Measurements from ENCODE around the gene SOX15.
"Not testable (repeated sequence)": the region's sequence is repeated elsewhere in the genome, so short reads cannot be mapped to it uniquely, and the experiment has no call there.

Gene SOX15

DNA sequence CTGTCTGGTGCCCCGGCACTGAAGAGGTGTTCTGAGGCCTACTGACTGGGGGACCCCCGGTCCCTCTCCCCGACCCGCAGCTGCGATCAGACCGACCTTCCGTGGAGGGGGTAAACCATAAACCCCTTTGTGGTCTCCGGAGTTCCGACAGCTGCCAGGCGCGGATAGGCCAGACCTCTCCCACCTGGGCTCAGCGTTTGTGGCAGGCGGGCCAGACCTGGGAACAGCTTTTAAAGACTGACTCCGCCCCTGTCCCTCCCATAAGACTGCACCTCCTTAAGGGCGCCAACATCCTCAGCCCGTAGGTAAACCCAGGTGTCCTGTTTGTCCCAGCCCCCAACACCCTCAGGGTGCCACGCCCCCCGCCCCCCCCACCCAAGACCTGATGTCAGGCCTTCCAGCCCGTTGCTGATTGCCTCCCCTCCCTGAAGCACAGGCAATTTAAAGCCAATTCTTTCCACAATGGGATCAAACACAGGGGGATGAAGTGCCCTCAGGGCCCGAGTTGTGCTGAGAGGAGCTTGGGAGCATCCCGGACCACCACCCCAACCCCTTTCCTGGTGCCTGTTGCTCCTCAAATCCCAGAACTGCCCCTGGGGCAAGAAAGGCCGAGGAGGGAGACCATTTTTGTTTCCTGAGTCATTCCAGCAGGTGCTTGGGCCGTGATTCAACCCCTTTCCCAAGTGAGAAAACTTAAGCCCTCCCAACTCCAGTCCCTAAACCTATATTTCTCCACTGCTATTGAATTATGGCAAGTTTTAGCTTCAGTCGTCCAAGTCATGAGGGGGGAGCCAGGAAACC is at the start of gene SOX15:
TSS of gene SOX15 (minus strand) at position 204 of the 801 bp plus-strand sequence. CDS start 418 bp downstream, outside the sequence.
- no peaks in the 10 kb centered on the region for H3K9me3 Mint-ChIP-seq
- H3K4me1 Mint-ChIP-seq (ENCODE audit: low read depth) = peaks cover 10% of the 10 kb centered on the region
- H3K27ac Mint-ChIP-seq = no peak within 1 kb of the TSS
- H3K36me3 Mint-ChIP-seq (ENCODE audit: low read depth) = peaks cover 56% of the 10 kb centered on the region
- no peak within 1 kb of the TSS for H3K4me3 Mint-ChIP-seq
- H3K27me3 Mint-ChIP-seq = no peaks in the 10 kb centered on the region

DNA sequence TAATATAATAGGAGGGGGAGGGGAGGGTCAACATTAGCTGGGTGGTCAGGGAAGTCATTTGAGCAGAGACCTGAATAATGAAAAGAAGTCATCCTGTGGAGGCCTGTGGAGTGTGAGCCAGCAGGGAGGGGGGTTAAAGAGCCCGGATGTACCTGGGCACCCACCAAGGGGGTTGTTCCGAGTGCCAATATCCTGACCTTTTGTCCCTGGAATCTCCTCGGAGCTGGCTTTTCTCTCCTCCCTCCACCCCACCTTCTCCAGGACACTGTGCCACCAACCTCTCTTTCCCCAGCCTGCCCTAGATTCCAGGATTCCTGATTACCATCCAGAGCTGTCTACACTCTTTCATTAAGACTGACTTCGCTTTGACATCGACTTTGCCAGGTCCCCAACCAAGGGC is 46.3 kb upstream of the SOX15 start:
- Mint-ChIP-seq H3K4me3 (no peak overlapping the region), H3K27ac (no peak overlapping the region), H3K27me3 (no peaks in the 10 kb centered on the region), H3K9me3 (no peaks in the 10 kb centered on the region), H3K4me1 (ENCODE audit: low read depth) (no peaks in the 10 kb centered on the region), H3K36me3 (ENCODE audit: low read depth) (no peaks in the 10 kb centered on the region)

DNA sequence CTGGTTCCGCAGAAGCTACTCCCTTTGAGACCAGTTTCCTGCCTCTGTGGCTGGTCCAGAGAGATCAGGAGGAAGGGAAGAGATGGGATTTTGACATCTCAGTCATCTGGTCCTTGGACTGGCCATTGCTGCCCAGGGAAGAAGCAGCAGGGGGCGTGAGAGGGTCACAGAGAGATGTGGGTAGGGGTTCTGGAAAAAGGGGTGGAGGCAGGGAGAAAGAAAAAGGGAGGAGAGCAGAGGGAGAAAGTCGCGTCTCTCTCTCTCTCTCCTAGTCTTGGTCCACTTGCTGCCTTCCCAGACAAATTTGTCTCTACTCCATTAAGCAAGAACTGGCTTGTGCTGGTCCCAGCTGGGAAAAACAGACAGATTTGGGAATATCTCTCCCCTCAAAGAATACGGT is 44.5 kb upstream of the SOX15 start:
- no peaks in the 10 kb centered on the region for H3K27me3 Mint-ChIP-seq
- H3K4me3 Mint-ChIP-seq = no peak overlapping the region
- no peaks in the 10 kb centered on the region for H3K9me3 Mint-ChIP-seq
- no peak overlapping the region for H3K27ac Mint-ChIP-seq
- H3K36me3 Mint-ChIP-seq (ENCODE audit: low read depth) = no peaks in the 10 kb centered on the region
- H3K4me1 Mint-ChIP-seq (ENCODE audit: low read depth) = no peaks in the 10 kb centered on the region

DNA sequence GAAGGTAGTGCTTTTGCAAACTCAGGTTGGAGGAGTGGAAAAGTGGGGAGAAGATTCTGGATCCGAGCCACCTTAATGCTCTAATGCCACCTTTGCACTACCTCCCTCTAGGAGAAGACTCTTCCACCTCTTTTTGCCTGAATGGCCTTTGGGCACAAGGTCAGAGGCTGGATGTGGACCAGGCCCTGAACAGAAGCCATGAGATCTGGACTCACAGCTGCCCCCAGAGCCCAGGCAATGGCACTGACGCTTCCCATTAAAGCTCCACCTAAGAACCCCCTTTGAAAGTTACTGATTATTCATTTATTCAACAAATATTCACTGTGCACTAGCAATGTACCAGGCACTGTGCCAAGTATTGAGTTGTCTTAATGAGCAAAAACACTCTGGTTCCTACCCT is 43.2 kb upstream of the SOX15 start:
- Mint-ChIP-seq H3K4me1 (ENCODE audit: low read depth) (no peaks in the 10 kb centered on the region), H3K4me3 (no peak overlapping the region), H3K27me3 (no peaks in the 10 kb centered on the region), H3K9me3 (no peaks in the 10 kb centered on the region), H3K27ac (no peak overlapping the region), H3K36me3 (ENCODE audit: low read depth) (no peaks in the 10 kb centered on the region)

DNA sequence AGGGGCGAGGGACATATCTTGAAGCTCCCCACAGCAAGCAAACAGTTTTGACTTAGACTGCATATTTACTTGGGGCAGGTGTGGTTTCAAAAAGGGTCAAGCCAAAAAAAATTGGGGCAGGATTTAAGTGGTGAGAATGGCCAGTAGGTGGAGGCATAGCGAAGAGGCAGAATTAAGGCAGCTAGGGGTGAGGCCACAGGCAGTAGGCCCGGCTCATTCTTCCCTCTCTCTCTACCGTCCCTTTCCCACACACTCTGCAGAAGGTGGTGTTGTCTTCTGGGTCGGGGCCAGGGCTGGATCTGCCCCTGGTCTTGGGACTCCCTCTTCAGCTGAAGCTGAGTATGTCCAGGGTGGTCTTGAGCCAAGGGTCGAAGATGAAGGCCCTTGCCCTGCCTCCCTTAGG is 42.6 kb upstream of the SOX15 start:
- H3K27ac Mint-ChIP-seq = no peak overlapping the region
- H3K9me3 Mint-ChIP-seq = no peaks in the 10 kb centered on the region
- no peaks in the 10 kb centered on the region for H3K27me3 Mint-ChIP-seq
- H3K4me1 Mint-ChIP-seq (ENCODE audit: low read depth) = no peaks in the 10 kb centered on the region
- no peak overlapping the region for H3K4me3 Mint-ChIP-seq
- H3K36me3 Mint-ChIP-seq (ENCODE audit: low read depth) = no peaks in the 10 kb centered on the region

DNA sequence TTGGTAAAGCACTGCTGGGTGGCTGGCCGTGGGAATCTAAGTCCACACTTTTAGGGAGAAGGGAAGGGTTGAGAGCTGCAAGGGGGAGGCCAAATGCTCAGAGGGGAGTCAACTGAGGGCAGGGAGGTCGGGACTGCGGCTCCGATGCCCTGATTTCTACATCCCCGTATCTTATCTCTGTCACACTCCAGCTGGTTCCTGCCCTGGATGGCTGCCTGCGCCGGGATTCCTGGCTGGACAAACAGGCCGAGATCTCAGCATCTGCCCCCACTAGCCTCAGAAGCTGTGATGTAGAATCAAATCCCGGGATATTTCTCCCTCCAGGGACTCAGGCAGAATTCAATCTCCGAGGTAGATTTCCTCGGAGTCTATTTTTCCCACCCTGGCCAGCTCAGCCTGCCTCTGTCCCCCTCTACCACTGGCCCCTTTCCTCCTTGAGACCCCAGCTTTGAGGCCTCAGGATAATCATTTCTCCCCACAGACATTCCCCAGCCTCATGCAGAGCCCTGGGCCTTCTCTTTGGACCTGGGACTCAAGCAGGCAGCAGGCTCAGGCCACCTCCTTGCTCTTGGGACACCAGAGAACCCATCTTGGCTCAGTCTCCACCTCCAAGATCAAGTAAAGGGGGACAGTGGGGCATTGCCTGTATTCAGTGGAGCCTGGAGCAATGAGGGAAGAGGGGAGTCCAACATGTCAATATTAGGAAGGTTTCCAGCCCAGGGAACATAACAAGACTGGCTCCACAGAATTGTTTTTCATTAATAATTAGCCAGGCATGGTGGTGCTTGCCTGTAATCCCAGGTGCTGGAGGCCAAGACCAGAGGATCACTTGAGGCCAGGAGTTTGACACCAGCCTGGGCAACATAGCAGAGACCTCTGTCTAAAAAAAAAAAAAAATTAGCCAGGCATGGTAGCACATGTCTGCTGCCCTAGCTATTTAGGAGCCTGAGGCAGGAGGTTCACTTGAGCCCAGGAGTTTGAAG is 41.8 kb upstream of the SOX15 start:
- H3K9me3 Mint-ChIP-seq = no peaks in the 10 kb centered on the region
- H3K36me3 Mint-ChIP-seq (ENCODE audit: low read depth) = no peaks in the 10 kb centered on the region
- H3K27ac Mint-ChIP-seq = no peak overlapping the region
- no peaks in the 10 kb centered on the region for H3K27me3 Mint-ChIP-seq
- peaks cover 5% of the 10 kb centered on the region for H3K4me1 Mint-ChIP-seq (ENCODE audit: low read depth)
- H3K4me3 Mint-ChIP-seq = no peak overlapping the region

DNA sequence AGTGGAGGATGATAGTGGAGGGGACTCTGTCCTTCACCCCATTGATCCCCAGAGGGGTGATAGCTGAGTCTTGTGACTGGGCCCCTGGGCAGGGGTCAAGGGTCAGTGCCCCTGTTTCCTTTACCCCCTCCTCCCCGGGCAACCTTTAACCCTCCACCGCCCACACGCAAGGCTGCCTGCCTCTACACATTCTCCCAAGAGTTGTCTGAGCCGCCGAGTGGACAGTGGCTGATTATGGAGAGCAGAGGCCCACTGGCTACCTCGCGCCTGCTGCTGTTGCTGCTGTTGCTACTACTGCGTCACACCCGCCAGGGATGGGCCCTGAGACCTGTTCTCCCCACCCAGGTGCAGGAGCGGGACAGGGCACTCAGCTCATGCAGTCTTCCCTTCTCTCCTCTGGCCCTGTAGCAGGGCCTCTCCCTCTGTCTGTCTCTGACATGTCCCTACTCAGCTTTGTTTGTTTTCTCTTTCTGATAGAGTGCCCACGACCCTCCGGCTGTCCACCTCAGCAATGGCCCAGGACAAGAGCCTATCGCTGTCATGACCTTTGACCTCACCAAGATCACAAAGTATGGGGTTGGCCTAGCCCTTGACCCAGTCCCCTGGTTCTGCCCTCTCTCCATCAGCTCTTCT is 40.2 kb upstream of the SOX15 start, which contains the start of gene SHBG:
TSS of gene SHBG (plus strand) at position 197 of the 633 bp plus-strand sequence. CDS start at position 235, 38 bp downstream.
- Mint-ChIP-seq H3K4me1 (ENCODE audit: low read depth) (peaks cover 10% of the 10 kb centered on the region), H3K27me3 (no peaks in the 10 kb centered on the region), H3K4me3 (no peak within 1 kb of the TSS), H3K36me3 (ENCODE audit: low read depth) (no peaks in the 10 kb centered on the region), H3K27ac (no peak within 1 kb of the TSS), H3K9me3 (no peaks in the 10 kb centered on the region)

DNA sequence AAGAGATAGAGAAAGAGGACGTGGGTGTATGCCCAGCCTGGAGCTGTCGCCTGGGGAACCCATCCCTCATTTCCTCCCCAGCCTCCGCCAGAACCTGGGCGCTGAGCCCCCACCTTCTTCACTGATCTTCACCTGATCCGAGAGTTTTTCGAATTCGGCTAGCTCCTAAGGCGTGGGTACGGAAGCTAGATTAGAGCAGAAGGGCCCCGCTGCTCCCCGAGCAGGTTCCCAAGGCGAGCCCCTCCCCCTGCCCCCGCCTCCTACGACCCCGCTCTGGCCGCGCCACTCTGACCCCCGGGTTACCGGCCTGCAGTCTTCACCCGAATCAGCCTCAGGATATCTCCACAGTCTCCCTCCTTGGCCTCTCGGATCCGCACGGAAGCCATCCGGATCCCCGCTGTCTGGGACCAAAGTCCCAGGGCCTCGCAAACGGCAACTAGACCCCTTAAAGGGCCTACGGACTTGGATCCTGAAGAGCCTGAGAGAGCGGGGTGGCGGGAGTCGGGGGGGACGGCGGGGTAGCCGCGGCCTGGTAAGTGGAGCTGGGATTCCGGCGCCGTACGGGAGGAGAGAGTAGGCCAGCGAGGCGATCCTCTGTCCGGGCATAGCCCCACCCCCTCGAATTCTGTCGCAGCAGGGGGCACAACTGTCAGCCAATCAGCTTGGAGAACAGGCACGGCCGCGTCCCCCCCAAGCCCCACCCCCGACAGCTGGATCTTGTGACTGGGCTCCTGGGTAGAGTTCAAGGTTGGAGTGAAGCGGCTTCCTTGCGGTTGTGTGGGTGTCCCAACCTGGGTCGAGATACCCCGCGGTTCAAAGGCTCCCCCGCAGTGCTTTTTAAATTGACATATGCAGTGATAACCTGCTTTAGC is 37.6 kb upstream of the SOX15 start, which contains the start of gene SAT2:
TSS of gene SAT2 (minus strand) at position 572 of the 872 bp plus-strand sequence. CDS start at position 386, 186 bp downstream.
- Mint-ChIP-seq H3K27ac (peak within 1 kb of the TSS; percentile 61), H3K9me3 (no peaks in the 10 kb centered on the region), H3K36me3 (ENCODE audit: low read depth) (no peaks in the 10 kb centered on the region), H3K27me3 (no peaks in the 10 kb centered on the region), H3K4me3 (peak within 1 kb of the TSS; percentile 85), H3K4me1 (ENCODE audit: low read depth) (peaks cover 10% of the 10 kb centered on the region)

DNA sequence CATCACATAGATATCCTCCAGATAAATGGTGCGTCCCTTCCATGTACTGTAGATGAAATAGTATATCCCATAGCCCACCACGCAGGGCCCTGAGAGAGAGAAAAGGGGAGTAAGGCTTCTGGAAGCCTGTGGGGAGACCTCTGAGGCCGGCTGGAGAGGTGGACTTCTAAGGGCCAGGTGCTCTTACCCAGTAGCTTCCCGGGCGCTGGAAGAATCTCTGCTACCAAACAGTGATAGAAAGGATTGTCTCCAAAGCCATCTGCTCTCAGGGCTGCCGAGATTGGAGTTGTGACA is 37.0 kb upstream of the SOX15 start:
- Mint-ChIP-seq H3K27ac (peak overlapping the region; percentile 61), H3K27me3 (no peaks in the 10 kb centered on the region), H3K4me1 (ENCODE audit: low read depth) (peaks cover 10% of the 10 kb centered on the region), H3K36me3 (ENCODE audit: low read depth) (no peaks in the 10 kb centered on the region), H3K4me3 (peak overlapping the region; percentile 85), H3K9me3 (no peaks in the 10 kb centered on the region)

DNA sequence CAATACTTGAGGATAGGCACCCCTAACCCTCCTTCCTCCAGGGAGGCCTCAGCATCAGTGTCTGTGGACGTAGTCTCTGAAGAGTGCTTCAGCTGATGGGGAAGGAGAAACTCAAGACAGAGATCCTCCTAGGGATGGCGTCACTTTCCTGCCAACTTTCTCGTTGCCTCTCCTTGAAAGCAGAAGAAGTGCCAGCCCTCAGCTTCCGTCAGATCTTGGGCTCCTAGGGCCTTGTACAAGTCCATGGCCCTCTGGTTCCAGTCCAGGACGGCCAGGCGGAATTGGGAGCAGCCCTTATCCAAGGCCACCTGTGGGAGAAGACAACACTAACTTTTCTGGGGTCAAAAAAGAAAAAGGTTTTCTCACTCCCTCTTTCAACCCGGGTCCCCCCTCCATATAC is 36.4 kb upstream of the SOX15 start:
- Mint-ChIP-seq H3K36me3 (ENCODE audit: low read depth) (no peaks in the 10 kb centered on the region), H3K27me3 (no peaks in the 10 kb centered on the region), H3K4me3 (peak overlapping the region; percentile 85), H3K27ac (no peak overlapping the region), H3K9me3 (no peaks in the 10 kb centered on the region), H3K4me1 (ENCODE audit: low read depth) (peaks cover 10% of the 10 kb centered on the region)

DNA sequence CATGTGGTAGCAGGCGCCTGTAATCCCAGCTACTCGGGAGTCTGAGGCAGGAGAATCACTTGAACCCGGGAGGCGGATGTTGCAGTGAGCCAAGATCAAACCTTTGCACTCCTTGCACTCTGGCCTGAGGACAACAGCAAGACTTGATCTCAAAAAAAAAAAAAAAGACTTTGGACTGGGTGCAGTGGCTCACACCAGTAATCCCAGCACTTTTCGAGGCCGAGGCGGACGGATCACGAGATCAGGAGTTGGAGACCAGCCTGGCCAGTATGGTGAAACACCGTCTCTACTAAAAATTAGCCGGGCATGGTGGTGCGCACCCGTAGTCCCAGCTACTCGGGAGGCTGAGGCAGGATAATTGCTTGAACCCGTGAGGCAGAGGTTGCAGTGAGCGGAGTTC is 35.9 kb upstream of the SOX15 start:
- H3K36me3 Mint-ChIP-seq (ENCODE audit: low read depth); H3K4me3 Mint-ChIP-seq; H3K9me3 Mint-ChIP-seq; H3K27ac Mint-ChIP-seq; H3K4me1 Mint-ChIP-seq (ENCODE audit: low read depth); H3K27me3 Mint-ChIP-seq: not testable (repeated sequence)

DNA sequence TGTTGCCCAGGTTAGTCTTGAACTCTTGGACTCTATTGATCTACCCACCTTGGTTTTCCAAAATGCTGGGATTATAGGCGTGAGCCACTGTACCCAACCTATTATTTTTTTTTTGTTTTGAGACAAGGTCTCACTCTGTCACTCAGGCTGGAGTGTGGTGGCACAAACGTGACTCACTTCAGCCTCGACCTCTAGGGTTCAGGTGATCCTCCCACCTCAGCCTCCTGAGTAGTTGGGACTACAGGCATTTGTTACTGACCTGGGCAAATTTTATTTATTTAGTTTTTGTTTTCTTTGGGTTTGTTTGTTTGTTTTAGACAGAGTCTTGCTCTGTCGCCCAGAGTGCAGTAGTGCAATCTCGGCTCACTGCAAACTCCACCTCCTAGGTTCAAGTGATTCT is 33.8 kb upstream of the SOX15 start:
- Mint-ChIP-seq H3K36me3 (ENCODE audit: low read depth) (no peaks in the 10 kb centered on the region), H3K4me3 (no peak overlapping the region), H3K27me3 (no peaks in the 10 kb centered on the region), H3K27ac (no peak overlapping the region), H3K9me3 (no peaks in the 10 kb centered on the region), H3K4me1 (ENCODE audit: low read depth) (peaks cover 10% of the 10 kb centered on the region)

DNA sequence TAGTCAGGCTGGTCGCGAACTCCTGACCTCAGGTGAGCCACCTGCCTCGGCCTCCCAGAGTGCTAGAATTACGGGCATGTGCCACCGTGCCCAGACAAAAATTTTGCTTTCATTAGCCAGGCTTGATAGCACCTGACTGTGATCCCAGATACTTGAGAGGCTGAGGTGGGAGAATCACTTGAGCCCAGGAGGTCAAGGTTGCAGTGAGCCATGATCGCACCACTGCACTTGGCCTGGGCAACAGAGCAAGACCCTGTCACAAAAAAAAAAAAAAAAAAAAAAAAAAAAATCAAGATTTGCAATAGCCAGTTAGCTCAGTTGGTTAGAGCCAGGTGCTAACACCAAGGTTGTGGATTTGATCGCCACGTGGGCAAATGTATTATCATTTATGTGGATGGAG is 30.9 kb upstream of the SOX15 start:
- Mint-ChIP-seq H3K9me3 (no peaks in the 10 kb centered on the region), H3K27me3 (no peaks in the 10 kb centered on the region), H3K27ac (no peak overlapping the region), H3K4me1 (ENCODE audit: low read depth) (no peaks in the 10 kb centered on the region), H3K36me3 (ENCODE audit: low read depth) (no peaks in the 10 kb centered on the region), H3K4me3 (no peak overlapping the region)

DNA sequence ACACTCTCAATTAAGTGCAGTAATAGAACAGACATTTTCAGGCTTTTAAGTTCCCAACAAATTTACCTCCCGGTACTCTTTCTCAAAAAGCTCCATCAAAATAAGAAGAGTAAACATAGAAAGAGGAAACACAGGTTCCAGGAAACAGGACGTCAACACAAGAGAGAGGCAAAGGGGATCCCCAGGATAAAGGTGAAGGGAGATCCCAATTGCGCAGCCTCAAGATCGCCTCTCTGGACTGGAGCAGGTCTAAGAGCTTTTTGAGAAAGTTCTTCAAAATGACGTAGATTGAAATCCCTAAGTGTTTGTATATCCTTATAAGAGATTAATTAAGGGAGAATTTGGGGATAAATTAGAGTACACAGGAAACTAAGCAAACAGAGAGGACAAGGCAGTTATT is 28.7 kb upstream of the SOX15 start:
- H3K27me3 Mint-ChIP-seq = no peaks in the 10 kb centered on the region
- no peaks in the 10 kb centered on the region for H3K9me3 Mint-ChIP-seq
- no peak overlapping the region for H3K27ac Mint-ChIP-seq
- H3K36me3 Mint-ChIP-seq (ENCODE audit: low read depth) = no peaks in the 10 kb centered on the region
- peaks cover 10% of the 10 kb centered on the region for H3K4me1 Mint-ChIP-seq (ENCODE audit: low read depth)
- H3K4me3 Mint-ChIP-seq = no peak overlapping the region
